VCaP (cell line): ENCODE measurements around the gene RXRA.

ENCODE experiments used
- H3K27ac ChIP-seq: fragments of 450-650 bp; 2 replicates; pipeline ENCODE4 v1.5.1; 2017
- TF ChIP-seq, protein P1 (sequence below): fragments of 450-650 bp; conservative IDR thresholded peaks from 2 replicates; pipeline ENCODE4 v1.5.1; 2017; ENCODE audit warnings: mild to moderate bottlenecking, moderate library complexity

Gene RXRA

DNA sequence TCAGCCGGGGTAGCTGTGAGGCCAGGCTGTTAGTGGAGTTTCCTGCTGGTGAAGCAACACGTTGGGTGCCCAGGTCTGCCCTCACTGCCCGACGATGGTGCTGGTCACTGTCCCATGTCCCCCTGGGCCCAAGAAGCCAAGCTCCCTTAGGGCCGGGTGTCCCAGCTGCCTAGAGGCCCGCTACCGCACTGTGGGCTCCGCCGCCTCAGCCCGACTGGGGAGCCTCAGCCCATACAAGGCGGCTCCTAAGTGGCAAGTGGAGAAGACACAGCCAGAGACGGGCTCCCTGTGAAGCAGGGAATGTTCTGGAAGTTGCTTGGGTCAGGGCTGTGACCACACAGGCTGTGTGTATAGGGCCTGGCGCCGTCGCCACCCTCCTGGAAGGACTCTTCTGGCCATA, 96.9 kb downstream of the RXRA start:
- TF ChIP-seq, protein P1, sequence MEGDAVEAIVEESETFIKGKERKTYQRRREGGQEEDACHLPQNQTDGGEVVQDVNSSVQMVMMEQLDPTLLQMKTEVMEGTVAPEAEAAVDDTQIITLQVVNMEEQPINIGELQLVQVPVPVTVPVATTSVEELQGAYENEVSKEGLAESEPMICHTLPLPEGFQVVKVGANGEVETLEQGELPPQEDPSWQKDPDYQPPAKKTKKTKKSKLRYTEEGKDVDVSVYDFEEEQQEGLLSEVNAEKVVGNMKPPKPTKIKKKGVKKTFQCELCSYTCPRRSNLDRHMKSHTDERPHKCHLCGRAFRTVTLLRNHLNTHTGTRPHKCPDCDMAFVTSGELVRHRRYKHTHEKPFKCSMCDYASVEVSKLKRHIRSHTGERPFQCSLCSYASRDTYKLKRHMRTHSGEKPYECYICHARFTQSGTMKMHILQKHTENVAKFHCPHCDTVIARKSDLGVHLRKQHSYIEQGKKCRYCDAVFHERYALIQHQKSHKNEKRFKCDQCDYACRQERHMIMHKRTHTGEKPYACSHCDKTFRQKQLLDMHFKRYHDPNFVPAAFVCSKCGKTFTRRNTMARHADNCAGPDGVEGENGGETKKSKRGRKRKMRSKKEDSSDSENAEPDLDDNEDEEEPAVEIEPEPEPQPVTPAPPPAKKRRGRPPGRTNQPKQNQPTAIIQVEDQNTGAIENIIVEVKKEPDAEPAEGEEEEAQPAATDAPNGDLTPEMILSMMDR: no peak
- H3K27ac ChIP-seq: no peak overlapping the region

DNA sequence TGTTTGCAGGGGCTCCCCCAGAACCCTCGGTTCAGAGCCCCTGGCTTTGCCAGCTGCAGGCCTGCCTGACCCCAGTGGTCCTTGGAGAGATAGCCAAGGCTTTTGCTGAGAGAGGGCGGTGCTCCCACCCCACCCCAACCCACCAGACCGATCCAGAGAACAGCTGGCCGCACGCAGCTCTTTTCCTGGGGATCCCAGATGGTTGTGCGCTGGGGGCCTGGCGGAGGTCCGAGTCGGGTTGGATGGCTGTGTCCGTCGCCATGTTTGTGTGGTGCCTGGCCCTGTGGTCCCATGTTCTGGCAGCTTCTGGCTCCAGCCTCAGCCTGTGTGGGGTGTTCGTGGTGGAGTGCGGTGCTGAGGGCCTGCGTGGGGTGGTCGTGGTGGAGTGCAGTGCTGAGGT, 97.5 kb downstream of the RXRA start:
- no peak overlapping the region for H3K27ac ChIP-seq
- TF ChIP-seq, protein P1: no peak

DNA sequence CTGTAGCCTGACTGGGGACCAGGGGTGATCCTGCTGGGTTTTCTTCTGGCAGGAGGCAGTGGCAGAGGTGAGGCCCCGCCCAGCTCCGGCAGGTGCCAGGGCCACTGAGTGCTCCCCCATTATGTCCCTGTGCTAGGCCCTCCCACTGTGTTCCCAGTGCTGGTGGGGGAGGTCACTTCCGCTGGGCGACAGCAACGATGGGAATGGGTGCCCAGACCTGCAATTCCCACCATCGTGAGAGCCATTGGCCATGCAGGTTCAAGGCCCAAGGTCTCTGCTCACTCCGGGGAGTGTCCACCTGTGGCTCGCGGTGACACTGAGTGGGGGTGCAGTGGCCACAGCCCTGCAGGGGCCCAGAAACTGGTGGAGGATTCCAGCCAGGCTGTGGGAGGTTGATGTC, 98.6 kb downstream of the RXRA start:
- no peak overlapping the region for H3K27ac ChIP-seq
- TF ChIP-seq, protein P1: no peak

DNA sequence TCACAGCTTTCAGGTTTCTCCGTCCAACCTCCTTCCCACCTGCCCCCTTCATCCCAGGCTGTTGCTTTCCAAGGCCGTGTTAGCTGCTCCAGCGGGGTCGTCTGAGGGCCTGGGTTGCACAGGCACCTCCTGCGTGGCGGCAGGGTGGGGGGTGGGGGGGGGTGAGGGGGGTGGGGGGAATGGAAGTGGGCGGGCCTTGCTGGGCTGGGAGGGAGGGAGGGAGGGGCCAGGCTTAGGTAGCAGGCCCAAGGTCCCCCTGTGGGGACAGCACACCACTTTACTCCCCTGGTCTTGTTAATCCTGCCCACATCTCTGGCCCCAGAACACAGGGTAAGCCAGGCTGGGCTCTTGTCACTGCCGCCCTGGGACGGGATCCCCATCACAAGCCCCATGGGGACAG, 99.1 kb downstream of the RXRA start:
- no peak overlapping the region for H3K27ac ChIP-seq
- TF ChIP-seq, protein P1: no peak

DNA sequence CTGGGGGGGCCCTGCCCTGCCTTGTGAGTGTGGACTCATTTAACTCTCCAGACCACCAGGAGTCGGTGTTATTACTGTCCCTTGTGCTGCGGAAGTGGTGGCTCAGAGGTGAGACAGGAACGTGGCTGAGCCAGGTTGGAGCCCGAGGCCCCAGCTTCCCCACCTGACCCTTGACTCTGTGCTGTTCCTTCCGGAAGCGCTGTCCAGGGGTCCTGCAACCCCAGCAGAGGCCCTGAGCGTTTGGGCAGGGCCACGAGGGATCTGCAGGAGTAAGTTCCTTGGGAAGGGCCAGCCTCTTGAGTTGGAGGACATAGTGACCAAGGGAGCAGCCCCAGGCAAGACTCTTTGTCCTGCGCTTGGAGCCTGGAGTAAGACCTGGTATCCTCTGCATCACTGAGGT, 99.6 kb downstream of the RXRA start:
- TF ChIP-seq, protein P1: no peak
- H3K27ac ChIP-seq: no peak overlapping the region

DNA sequence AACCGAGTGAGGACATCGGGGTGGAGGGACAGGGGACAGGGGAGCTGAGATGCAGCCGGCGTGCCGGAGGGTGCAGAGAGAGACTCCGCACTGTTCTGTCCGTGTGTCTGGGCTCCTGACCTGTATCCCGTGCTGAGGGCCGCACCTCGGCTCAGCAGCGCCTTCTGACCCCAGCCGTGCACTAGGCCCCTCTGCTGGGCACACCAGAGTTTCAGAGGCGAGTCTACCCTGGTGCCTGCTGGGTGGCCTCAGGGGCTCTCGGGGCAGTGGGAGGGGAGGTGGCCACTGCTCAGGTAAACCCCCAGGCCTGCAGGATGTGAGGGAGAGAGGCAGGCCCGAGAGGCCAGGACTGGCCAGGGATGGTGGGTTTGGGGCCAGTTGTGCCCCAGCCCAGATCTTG, 100.2 kb downstream of the RXRA start:
- TF ChIP-seq, protein P1: no peak
- no peak overlapping the region for H3K27ac ChIP-seq

DNA sequence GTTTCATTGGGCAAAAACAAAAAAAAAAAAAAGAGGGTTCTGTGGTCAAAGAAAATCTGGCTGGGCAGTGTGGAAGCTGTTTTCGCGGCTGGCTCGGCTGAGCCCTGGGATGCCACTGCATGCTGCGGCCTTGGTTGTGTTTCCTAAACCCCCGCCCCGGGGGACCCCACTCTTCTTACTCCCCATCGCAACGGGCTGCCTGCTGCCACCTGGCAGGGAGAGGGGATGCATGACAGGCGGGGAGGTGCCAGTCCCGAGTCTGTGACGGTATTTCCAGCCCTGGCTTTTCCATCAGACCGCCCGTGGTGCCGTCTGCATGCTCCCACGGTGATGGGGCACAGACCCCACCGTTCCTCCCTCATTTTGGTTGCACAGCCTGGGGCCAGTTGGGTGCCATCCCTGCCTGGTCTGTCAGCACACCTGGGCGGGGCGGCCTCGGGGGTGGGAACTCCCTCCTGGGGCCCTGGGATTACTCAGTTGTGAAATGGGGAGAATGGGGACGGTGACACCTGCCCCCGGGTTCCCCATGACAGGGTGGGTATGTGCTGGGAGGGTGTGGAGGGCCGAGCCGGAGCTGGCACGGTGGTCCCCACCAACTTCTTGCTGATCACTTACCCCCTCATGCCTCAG, 101.0 kb downstream of the RXRA start:
- TF ChIP-seq, protein P1: no peak
- H3K27ac ChIP-seq: no peak overlapping the region

DNA sequence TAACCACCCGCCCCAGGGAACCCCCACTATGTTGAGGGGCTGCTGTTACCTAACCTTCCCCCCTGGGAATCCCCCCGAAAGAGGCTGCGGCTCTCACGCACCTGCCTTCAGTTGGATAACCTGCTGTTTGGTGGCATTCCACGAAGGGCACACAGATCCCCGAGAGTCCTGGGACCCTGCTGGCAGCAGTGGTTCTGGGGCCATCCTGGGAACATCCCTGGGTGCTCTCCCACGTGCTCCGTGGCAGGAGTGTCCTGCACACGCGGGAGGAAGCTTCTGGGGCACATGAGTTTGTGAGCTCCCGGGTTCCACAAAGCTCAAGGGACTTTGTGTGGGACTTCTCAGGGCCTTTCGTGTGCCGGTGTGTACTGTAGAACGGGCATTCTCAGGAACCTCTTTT, 102.3 kb downstream of the RXRA start:
- TF ChIP-seq, protein P1: no peak
- no peak overlapping the region for H3K27ac ChIP-seq
